Brain pericyte (primary cell): ENCODE results near the gene CPEB4.

Experiments
- DNase-seq: peaks from one replicate; pipeline ENCODE4 v3.0.0-alpha.2; 2012; ENCODE audit warnings: low read depth, low spot score

The CPEB4 gene

DNA sequence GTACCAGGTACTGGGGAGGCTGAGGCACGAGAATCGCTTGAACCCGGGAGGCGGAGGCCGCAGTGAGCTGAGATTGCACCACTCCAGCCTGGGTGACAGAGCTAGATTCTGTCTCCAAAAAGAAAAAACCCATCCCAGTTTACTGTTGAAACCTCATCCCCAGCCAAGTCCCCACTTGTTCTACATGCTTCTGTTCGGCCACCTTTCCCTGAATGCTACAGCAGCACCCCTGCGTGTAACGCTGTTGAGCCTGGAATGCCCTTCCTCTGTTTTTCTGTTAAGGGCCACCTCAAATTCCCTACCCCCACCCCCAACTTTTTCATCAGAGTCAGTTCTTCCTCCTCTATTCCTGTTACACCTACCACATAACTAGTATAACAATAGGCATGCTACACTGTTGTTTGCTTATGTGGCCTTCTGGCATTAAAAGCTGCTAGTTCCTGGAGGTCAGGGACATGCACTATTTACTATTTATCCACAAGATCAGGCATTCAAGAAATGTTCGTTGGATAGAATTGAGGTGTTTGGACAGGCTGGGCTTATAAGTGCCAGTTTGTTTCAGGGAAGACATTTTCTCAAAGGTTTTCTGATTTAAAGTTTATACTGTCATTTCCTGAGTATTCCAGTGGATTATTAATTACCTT lies 53.7 kb downstream of the CPEB4 start:
- DNase-seq = no peak

DNA sequence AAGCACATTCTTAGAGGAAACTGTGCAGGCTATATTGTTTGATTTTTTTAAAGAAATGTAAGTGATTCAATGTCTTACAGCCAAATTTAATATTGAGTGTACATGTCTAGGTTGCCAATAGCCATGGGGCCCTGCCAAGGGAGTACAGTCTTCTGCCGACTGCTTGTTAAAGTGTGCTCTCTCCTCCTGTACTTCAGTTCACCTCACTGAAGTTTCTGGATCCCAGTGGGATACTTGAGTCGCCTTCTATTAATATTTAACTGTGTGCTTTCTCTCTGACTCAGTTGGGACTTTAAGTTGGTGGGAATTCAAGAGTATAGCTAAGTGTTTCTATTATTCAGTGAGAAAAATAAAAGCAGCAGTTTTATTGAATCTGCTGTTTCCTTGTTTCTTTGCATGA lies 56.4 kb downstream of the CPEB4 start:
- no peak for DNase-seq

DNA sequence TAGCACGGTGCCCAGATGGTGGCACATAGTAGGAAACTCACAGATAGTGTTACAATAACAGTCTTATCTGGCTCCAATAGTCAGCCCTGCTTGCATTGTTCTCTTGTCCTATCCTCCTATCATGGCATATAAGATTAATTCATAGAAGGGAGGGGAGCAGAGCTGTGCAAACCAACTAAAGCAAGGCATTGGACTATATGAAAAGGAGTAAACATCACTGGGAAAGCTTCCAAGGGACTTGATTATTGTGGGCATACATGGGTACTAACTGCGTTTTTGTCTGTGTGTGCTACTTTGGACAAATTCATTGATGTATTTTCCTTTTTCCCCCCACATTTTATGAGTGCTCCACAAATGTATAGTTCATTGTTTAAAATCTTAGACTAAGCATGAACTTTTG lies 57.0 kb downstream of the CPEB4 start:
- DNase-seq = no peak

DNA sequence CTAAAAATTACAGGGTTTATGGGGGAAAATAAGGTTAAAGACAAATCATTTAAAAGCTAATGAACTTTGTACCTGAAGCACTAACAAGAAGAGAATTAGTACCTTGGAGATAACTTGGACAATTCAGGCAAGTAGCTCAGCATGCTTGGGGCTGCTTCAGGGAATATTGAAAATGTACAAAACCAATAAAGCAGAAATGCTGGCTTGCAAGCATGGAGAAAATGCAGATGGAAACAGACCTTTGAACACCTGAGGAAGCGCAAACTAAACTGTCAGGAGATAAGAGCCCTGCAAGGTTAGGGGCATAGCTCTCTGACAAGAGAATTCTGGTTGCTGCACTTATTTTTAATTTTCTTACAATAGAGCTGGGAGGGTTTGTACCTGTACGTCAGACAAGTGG lies 58.2 kb downstream of the CPEB4 start:
- no peak for DNase-seq

DNA sequence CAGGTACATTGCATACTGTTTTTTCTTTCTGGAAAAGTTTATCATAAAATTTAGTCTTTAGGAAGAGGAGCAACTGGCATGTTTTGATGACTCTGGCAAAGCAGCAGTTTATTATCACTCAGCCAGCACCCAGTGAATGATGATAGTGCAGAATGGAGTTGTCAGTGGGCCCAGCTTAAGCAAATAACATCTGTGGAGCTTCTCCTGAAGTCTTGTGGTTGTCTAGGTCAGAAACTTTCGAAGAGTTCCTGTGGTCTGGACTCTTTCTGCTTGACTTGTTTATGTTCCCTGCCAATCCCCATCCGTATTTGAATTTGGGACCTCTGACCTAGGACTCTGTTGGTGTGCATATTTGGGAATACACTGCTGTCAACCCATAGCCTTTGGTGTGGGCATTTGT lies 62.7 kb downstream of the CPEB4 start:
- no peak for DNase-seq

DNA sequence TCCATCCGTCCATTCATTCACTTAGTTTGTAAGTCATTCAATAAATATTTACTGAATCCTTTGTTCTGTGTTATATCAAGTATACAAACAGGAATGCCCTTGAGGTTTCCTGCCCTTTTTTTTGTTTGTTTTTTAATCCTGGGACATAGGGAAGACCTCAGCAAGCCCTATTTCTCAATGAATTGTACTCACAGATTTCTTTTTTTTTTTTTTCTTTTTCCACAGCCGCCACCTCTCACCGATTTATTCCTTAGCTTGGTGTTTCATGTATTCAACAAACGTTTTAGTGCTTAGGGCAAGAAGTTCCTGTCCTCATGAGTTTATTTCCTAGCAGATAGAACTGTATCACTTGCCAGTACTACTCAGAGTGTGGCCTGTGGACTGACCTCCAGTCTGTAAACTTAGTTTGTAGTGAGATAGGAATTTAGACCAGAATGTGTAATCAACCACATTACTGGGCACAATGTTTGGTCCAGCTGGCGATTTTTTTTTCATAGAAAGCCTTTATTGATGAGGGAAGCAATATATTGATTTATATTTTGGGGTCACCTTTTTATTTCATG lies 65.5 kb downstream of the CPEB4 start:
- DNase-seq = no peak

DNA sequence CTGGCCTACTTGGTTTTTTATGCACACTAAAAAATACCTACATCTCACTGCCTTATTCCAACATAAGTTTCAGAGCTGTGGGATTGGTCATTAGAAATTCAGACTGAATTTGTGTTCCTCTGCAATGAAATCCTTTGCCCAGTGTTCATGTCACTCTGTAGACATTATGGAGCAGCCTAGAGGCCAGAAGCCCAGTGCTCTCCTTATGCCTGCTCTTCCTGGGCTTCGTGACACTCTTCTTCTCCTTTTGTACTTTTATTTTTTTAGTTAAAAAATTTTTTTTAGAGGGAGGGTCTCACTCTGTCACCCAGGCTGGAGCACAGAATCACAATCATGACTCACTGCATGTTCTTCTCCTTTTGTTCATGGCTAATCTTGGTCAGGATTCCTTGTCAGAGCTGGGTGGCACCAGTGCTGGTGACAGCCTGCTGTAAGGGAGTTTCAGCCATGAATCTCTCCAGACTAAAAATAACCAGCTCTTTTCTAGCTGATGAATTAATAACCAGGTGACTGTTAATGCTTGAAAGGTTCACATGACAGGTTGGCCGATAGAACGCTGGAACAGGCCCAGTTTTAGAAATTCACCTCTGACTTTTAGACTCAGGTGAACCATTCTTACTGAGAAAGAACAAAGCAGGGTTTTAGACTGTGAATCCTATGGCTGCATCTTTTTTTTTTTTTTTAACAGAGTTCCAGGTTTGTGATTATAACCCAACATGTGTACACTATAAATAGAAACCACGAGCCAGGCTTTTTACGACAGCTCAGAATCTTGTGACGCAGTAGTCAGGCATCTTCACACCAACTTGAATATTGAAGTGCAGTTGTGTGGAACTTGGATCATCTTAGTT lies 66.7 kb downstream of the CPEB4 start:
- DNase-seq = no peak

DNA sequence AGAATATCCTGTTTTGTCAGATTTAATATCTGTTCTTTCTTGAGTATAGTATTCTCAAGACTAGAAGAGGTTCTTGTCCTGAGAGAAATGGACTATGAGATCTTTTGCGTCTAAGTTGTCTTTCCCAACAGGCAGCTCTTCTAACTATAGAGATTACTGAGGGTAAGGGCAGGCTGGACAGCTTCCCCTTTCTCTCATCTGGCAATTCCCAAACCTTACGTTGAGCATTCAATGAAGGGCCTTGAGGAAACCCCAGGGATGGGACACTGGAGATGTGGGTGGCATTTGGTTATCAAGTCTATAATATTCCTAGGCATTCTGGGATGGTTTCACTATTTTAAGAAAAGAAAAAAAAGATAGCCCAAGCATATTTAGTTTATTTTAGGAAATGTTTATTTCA lies 72.8 kb downstream of the CPEB4 start:
- no peak for DNase-seq

DNA sequence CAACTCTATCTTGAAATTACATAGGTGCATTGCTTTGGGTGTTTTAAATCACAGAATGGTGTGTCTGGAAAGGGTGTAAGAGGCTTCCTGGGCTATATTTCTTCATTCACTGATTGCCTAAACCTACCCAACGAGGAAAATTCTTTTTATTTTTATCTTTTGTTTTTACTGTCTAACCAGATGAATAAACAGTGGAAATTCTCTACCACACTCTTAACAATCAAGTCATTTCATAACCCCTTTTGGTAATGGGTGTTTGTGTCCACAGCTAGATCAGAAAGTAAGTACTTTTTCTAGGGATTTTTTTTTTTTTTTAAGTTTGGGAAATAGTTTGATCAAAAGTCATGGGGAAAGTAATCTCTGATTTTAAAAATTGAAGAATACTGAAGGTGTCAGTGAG lies 73.3 kb downstream of the CPEB4 start:
- no peak for DNase-seq

DNA sequence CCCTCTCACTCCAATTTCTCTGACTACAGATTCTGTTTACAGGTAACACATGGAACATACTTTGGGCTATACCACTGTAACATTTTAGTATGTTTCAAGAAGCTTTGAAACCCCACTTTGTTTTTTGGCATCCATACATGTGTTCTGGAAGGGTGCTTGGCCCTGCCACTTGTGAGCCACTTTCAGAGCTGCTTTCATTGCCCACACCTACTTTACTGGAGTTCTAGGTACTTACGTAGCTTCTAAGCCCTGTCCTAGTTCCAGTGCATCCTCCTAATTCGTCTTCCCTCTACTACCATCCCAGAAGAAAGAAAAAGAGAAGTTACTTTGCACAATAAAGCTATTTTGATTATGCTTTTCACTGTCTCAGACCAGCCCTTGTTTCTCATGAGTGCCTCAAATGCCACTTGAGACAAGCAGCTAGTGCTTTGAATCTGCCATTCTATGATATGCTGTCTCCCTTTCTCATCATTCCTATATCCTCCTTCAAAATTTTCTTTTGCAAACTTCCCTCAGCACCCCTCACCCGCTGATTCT lies 74.4 kb downstream of the CPEB4 start:
- DNase-seq = no peak

DNA sequence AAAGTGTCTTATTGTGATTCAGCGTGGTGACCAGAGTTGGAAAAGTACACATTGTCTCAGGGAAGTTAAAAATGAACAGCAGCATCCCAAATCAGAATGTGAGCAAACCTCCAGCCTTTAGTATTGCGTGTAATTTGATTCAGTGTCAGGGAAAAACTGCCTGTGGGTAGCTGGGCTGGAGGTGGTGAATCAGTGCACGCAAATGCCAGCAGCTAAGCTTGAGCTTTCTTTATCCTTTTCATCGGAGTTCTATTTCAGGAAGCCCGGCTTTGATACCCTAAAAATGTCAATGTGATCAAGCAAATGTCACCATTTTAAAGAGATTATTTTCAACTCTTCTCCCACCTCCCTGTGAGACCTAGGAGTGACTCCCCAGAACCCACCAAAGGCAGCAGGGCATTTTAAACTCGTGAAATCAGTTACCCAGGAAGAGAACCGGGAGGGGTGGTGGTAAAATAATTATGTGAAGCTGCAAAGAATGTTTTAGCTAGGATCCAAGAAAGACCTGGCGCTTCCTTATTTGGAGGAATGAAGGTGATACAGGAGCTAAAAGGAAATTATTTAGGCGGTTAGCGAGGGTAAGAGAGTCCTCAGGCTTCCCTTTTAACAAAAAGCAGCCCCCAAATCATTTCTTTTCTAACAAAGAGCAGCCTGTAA lies 75.2 kb downstream of the CPEB4 start:
- DNase-seq = no peak

DNA sequence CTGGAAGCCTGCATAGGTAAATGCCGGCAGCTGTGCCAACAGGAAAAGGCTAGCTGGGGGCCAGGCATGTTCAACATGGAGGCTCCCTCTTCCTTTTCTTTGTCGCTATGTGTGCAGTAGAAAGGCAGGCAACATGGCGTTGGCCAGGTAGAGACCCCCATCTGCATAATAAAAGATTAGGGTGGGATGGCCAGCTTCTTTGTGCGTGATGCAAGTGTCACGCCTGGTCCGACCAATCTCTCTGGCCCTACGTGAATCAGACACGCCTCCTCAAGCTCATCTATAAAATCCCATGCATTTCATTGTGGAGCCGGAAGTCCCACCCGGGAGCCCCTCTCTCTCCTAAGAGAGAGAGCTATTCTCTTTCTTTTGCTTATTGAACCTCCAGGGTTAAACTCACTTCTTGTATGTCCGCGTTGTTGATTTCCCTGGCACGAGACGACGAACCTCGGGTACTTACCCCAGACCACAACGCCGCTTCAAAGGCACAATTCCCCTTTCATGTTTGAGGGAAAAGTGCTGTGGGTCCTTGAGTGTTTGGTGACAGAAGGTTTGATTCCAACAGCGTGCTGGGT lies 75.8 kb downstream of the CPEB4 start:
- DNase-seq = no peak

DNA sequence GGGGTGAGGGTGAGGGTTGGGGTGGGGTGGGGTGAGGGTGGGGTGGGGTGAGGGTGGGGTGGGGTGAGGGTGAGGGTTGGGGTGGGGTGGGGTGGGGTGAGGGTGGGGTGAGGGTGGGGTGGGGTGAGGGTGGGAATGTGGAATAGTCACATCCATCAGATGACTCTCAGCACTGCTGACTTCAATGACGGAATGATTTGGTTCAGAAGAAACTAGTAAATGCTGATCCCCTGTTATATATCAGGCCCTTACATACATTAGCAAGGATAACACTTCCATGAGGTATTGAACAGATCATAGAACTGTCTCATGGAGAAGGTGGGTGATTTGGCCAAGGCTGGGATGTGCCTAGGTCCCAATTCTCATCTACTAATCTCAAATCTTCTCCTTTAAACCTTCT lies 76.4 kb downstream of the CPEB4 start:
- DNase-seq = no peak

DNA sequence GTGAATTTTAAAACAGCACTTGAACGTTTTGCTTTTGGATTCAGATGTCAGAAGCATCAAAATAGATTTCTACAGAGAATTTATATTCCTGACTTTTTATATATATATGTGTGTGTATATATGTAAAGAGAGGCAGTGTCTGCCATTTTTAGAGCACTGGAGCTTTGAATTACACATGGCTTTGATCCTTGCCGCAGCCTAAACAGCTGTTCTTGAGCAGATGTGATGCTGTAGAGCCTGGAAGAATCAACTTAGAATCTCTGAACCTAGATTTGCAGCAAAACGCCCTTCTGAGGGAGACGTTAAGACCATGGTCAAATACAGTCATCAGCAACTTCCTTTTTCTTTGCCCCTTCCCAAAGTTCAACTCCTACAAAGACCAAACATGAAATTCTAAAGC lies 79.1 kb downstream of the CPEB4 start:
- DNase-seq = no peak

DNA sequence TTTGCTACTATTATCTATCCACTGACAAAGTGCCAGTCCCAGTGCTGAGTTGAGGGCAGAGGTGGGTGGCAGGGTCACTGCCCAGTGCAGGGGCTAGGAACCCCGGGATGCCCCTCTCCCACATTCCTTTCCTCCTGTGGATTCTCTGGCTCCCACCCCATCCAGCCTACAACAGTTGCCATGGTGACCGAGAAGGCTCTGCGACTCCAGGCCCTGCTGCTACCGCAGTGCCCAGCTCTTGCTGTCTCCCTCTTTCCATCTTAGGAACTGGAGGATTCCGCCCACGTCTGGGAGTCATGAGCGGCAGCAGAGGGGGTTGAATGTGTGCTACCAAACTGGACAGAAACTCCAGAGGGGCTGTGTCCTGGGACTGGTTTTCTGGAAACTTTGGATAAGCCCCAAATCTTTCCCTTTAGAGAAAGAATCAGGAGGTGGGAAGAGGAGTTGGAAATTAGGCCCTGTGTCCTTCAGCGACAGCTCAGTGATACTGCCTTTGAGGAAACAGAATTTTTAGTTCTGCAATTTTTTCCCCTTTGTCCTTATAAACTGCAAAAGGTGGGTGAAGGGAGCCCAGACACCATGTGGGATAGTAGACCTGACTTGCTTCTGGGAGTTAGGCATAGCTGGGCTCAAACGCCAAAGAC lies 80.1 kb downstream of the CPEB4 start:
- DNase-seq = no peak

DNA sequence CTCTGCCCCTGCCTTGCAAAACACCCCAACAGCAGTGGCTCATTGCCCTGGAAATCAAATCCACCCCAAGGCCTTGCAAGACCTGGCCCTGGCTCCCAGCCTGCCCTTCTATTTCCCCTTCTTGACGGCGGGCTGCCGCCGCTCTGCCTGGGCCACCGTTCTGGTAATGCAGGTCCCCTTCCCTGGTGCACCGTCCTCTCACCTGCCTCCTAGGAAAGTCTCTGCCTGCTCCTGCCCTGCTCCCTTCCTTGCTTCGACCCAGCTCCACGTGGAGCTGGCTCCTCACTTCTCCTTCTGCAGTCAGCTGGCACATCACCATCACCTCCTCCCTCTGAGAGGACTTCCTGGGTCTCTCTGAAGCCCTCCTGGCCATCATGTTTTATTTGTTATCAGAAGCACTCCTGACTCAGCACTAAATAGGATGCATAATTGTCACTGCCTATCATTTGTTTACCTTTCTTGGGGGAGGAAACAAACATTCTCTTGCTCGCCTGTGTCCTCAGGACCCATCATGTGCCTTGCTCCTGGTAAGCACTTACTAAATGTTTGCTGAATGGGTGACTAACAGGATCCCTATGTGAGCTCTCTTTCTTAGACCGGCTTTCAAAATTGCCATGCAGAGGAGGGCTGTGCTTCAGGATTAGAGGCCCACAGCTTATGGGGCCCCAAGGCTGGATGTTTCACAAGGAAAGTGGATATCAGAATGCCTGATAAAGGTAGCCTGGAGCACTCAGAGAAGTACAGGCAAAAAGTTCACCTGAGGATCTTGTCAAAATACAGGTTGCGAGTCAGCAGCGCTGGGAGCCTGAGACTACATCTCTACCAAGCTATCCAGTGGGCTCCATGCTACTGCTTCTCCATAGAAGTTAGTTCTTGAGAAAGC lies 81.3 kb downstream of the CPEB4 start:
- DNase-seq = no peak

DNA sequence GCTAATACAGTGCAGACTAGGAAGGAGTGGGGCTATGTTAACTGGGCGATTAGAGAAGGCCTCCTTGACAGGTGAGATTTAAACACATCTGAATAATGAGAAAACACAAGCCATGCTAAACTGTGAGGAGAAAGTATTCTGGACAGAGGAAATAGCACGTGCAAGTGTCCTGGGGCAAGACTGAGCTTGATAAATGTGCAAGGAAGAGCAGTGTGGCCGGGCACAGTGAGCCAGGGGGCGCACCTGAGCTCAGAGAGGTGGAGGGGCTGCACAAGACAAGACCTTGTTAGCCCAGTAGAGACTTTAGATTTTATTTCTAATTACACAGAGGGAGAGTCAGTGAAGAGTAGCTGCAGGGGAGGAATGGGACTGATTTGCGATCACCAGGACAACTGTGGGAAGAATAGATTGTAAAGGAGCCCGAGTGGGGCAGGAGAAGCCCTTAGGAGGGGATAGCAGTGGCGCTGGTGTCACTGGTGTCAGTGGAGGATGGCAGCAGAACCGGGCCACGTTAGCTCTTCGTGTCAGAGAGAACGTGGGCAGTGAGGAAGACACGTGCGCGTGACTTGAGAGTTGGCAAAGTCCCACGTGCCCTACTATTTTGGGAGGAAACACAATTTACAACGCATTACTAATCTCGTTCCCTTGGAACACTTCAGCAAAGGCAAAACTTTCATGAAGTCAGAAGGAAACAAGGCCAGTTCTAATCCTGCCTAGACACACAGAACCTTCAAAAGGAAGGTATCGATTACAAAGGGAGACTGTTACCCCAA lies 82.9 kb downstream of the CPEB4 start:
- no peak for DNase-seq

DNA sequence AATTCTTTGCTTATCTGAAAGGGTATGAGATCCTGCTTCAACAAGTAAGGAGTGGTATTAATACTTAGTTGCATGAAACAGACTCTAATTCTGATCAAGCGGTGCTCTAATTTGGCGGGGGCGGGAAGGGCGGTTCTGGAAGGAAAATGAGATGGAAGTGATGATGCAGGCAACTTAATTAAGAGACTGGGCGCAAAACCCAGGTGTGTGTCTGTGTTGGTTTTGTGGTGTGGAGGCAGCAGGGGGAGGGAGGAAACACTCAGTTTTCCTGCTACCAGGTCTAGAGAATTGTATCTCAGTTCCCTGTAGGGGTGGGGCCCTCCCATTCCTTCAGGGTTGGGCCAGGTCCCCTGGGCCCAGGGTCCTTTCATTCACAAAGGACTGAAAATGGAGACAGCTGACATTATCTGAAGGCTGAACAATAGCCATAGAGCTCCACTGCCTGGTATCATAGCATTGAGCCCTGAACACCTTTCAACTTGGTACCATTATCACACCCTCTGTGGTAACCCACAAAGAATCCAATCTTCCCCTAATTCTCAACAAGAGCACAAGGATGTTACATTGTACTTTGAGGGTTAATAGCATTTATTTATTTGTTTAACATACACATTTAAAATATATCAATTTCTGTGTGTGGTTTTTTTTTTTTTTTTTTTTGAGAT lies 83.7 kb downstream of the CPEB4 start:
- DNase-seq = no peak

DNA sequence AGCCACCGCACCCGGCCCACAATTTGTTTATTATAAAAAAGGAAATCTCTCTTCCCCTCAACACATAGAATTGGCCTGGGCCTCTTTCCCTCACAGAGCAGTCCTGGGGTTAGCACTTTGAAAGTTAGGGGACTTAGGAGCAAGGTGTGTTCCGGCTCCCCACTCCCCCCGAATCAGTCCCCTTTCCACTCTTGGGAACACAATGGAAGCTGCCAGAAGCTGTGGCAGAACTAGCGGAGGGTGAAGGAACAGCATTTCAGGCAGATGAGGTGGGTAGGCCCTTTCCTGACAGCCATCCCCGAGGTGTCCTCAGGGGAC lies 84.4 kb downstream of the CPEB4 start:
- DNase-seq = no peak
